HG03064 (cell line): ENCODE data around the gene ZNF560.
"Not testable (repeated sequence)": the region's sequence is repeated elsewhere in the genome, so short reads cannot be mapped to it uniquely, and the experiment has no call there.

Experiments used
- ATAC-seq: cut with Tn5 transposase; IDR thresholded peaks from one replicate; pipeline ENCODE4 v1.9.1; 2021; ENCODE audit warnings: low read depth; ENCODE audit not compliant: unreplicated experiment

The ZNF560 gene

DNA sequence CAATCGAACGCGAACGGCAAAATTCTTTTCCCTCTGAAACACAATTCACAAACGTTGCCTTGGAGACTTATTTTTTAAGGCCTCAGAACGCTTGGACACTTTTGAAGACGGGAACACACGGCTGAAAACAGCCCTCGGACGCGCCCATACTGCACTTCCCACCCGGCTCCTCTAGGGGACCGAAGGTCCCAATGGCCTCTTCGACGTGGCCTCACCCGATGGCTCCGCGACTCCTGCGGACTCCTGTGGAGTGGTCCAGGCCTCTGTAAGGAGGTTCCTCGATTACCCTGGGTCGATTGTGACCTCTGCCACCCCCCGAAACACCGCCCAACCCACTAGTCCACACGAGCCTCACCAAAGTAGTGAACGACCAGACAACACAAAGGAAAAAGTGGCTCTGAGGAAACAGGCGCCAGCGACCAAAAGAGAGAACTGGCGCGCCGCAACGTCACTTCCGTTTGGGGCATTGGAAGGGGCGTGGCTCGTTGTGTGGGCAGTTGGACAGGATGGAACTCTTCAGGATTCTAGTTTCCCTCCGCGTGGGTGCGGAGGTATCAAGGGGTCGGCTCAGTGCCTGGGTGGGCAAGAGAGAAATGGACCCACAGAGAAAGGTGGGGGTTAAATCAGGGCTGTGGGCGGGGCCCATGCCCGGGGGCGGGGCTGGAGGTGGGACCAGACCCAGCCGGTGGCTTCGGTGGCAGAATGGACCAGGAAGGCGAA, at the start of gene ZNF560:
ZNF560 (minus strand) TSS at position 434 of the 720 bp plus-strand sequence. CDS start 23,303 bp downstream, outside the sequence.
- no peak for ATAC-seq

GRCh38 chr19:9547870-9548269, 49.5 kb upstream of the ZNF560 start:
- no peak for ATAC-seq

DNA sequence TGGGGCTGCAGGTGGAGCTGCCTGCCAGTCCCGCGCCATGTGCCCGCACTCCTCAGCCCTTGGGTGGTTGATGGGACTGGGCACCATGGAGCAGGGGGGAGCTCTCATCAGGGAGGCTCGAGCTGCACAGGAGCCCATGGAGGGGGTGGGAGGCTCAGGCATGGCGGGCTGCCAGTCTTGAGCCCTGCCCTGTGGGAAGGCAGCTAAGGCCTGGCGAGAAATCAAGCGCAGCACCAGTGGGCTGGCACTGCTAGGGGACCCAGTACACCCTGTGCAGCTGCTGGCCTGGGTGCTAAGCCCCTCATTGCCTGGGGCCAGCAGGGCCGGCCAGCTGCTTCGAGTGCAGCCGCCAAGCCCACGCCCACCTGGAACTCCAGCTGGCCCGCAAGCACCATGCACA, 42.9 kb upstream of the ZNF560 start:
- not testable (repeated sequence) for ATAC-seq

GRCh38 chr19:9539921-9540320, 41.5 kb upstream of the ZNF560 start:
- not testable (repeated sequence) for ATAC-seq

DNA sequence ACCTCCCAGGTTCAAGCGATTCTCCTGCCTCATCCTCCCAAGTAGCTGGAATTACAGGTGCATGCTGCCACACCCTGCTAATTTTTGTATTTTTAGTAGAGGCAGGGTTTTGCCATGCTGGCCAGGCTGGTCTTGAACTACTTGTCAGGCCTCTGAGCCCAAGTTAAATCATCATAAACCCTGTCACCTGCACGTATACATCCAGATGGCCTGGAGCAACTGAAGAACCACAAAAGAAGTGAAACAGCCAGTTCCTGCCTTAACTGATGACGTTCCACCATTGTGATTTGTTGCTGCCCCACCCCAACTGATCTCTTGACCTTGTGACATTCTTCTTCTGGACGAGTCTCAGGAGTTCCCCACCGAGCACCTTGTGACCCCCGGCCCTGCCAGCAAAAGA, 40.8 kb upstream of the ZNF560 start:
- ATAC-seq, result not testable (repeated sequence)

DNA sequence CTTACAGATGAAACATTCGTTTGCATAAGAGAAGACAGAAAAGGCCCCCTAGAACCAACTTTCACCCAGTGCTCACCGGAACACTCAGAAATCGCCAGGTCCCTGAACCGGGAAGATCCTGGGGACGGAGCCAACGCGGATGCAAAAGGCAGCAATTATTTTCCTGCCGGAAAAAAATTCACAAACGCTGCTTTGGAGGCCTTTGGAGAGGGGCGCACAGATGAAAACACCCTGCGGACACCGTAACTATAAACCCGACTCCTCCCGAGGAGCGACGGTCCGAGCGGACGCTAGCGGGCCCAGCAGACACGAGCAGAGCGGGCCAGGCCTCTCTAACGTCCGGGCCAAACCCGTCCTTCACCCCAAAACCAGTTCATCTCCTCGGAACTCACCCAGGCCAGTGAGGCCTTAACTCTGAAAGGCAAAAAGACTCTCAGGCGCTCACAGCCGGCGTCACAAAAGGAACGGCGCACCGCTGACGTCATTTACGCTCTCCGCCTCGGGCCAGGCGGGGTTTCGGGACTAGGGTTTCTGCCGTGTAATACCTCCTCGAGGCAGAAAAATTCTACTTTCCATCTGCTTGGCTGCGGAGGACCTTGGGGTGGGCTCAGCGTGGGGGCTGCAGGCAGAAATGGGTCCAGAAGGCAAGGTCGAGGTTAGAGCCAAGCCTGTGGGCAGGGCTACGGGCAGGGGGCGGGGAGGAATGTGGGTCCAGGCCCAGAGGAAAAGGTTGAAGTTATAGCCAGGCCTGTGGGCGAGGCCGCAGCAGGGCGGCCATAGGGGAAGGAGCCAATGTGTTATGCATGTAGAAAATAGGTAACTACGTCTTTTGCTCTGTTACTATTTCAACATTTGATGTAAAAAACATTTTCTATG, 40.0 kb upstream of the ZNF560 start, which contains the start of gene ZNF426:
ZNF426 (minus strand) TSS at position 463 of the 876 bp plus-strand sequence. CDS start 2,413 bp downstream, outside the sequence.
- ATAC-seq, result no peak

GRCh38 chr19:9535934-9536333, 37.5 kb upstream of the ZNF560 start:
- no peak for ATAC-seq

- no peak for ATAC-seq
Measured at GRCh38 chr19:9531933-9532332, 33.5 kb upstream of the ZNF560 start.

- ATAC-seq, result no peak
Measured at GRCh38 chr19:9528757-9529336, 30.4 kb upstream of the ZNF560 start.

DNA sequence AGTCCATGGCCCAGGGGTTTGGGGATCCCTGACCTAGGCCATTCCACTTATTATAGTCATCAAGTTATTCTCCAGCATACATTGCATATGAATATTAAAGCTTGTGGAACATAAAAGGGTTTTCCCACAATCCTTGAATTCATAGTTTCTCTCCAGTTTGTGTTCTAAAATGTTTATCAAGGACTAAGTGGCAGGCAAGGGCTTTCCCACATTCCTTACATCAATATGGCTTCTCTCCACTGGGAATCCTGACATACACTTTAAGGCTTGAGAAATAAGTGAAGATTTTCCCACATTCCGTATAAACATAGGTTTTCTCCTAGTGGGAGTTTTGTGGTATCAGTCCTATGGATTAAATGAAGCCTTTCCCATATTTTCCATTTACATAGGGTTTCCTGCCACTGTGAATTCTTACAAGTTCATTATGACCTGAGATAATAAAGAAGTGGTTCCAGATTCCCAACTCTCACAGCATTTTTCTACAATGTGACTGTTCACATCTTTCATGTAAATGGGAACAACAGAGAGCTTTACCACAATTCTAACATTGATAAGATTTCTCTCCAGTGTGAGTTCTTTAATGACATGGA, 25.6 kb upstream of the ZNF560 start:
- ATAC-seq, result no peak

DNA sequence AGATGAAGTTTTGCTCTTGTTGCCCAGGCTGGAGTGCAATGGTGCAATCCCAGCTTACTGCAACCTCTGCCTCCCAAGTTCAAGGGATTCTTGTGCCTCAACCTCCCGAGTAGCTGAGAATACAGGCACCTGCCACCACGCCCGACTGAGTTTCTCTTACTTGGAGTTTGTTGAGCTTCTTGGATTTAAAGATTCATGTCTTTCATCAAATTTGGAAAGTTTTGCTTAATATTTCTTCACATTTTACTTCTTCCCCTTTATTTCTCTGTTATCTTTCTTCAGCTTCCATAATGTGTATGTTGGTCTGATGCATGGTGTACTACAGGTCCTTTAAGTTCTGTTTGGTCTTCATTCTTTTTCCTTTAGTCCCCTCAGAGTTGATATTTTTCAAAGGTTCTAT, 8.9 kb upstream of the ZNF560 start:
- no peak for ATAC-seq

DNA sequence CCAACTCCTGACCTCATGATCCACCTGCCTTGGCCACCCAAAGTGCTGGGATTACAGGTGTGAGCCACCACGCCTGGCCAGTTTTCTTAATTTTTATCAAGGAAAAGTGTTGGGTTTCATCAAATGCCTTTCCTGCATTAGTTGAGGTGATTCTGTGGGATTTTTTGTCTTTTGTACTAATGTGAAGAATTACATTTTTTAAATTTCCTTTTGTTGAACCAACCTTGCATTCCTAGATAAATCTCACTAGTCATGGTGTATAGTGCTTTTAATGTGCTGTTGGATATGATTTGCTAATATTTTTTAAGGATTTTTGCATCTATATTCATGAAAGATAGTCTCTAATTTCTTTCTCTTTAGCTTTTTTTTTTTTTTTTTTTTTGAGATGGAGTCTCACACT, 2.4 kb upstream of the ZNF560 start:
- no peak for ATAC-seq

DNA sequence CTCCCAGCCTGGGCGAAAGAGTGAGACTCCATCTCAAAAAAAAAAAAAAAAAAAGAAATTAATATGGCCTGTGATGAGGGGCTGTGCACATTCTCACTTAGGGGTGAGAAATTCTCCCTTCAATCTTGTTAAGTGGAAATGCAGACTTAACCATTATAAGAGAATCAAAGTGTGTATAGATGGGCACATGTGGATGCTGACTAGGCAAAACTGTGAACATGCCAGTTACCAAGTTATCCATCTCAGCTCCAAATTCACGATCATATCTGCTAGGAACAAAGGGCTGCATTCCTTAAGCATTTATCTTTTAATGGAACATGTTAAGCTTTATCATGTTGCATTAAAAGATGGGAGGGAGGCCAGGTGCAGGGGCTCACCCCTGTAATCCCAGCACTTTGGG, 4.3 kb downstream of the ZNF560 start:
- no peak for ATAC-seq

DNA sequence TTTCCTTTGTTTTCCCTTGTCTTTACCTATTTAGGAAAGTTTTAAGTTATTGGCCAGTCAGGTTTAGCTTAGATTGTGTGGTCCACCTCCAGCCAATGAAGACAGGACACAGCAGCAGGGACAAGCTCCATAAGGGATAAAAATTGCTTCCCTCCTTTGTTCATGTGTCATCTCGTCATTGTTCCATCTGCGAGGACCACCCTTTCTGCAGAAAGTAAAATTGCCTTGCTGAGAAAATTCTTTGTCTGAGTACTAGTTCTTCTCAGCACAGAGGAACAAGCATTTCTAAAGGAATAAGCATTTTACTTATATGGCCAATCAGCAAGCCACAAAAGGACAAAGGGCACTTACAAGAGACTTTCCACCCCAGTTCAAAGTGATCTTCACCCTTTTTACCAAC, 11.4 kb downstream of the ZNF560 start:
- ATAC-seq, result no peak

- no peak for ATAC-seq
Measured at GRCh38 chr19:9485140-9485539, 13.3 kb downstream of the ZNF560 start.

DNA sequence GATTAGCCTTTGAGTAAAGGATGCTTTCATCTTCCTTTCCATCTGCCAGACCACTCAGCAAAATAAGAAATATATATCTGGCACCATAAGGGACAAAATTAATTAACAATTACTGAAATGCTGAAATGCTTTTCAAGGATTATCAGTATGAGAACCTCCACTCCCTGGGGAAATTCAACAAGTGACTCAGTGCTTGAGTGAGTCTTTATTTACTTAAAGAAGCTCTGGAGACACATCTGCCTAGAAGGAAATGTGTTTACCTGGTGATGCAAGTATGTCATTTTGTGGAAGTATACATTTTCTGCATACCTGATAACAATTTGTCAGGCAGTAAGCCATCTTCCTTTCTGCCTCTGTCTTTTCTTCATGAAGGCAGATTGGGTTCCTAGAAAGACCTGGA, 23.4 kb downstream of the ZNF560 start:
- no peak for ATAC-seq

GRCh38 chr19:9467161-9467560, 31.3 kb downstream of the ZNF560 start:
- ATAC-seq, result no peak

GRCh38 chr19:9461938-9462337, 36.5 kb downstream of the ZNF560 start:
- ATAC-seq, result no peak

GRCh38 chr19:9456018-9456689, 42.3 kb downstream of the ZNF560 start:
- ATAC-seq, result no peak

DNA sequence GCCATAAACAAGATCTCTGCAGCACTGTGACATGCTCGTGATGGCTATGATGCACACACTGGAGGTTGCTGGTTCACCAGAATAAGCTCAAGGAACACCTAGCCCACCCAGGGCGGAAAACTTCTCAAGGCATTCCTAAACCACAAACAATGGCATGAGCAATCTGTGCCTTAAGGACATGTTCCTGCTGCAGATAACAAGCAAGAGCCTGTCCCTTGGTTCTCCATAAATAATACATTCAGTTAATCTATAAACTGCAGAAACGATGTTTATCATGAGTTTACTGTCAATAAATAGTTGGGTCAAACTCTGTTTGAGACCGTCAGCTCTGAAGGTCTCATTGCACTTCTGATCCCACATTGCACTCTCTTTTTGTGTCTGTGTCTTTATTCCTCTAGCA, 44.5 kb downstream of the ZNF560 start:
- ATAC-seq, result no peak
